DOHH2 (cell line): Measurements from ENCODE around the gene INTS14.

Source experiments
- EZH2phosphoT487 ChIP-seq: fragments of 200-600 bp; sonication (generic); IDR thresholded peaks from 2 replicates; pipeline ENCODE4 v1.6.1; 2017; ENCODE audit warnings: borderline replicate concordance, mild to moderate bottlenecking, antibody characterized with exemption, low read length, moderate library complexity, mixed read lengths
- TF ChIP-seq, protein P1 (sequence below): fragments of 200-600 bp; sonication (generic); IDR thresholded peaks from one replicate; pipeline ENCODE4 v1.5.1; 2014; ENCODE audit warnings: antibody characterized with exemption, mild to moderate bottlenecking, low read depth, low read length; ENCODE audit not compliant: poor library complexity, severe bottlenecking

DNA sequence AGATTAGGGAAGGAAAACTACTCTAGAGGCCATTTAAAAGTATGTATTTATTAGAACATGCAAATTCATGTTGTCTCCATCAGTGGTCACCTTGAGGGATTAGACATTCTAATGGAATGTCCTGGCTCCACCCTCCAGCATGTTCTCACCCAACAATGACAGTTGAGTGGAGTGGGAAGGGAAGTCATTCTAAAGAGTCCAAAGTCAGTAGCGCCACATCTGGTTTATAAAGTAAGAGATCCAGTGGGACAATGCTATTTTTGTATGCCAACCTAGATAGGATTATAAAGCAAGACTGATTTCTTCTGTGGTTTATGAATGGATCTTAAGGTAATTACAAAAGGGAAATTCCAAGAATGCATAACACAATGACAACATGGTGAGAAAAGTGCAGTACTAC is 44.1 kb upstream of the INTS14 start:
- TF ChIP-seq, protein P1, sequence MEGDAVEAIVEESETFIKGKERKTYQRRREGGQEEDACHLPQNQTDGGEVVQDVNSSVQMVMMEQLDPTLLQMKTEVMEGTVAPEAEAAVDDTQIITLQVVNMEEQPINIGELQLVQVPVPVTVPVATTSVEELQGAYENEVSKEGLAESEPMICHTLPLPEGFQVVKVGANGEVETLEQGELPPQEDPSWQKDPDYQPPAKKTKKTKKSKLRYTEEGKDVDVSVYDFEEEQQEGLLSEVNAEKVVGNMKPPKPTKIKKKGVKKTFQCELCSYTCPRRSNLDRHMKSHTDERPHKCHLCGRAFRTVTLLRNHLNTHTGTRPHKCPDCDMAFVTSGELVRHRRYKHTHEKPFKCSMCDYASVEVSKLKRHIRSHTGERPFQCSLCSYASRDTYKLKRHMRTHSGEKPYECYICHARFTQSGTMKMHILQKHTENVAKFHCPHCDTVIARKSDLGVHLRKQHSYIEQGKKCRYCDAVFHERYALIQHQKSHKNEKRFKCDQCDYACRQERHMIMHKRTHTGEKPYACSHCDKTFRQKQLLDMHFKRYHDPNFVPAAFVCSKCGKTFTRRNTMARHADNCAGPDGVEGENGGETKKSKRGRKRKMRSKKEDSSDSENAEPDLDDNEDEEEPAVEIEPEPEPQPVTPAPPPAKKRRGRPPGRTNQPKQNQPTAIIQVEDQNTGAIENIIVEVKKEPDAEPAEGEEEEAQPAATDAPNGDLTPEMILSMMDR = no peak
- no peak for TF ChIP-seq EZH2phosphoT487
